Calu3 (cell line): ENCODE results near the gene GRID2. TPM values are rescaled to one million over a fixed set of nuclear protein-coding genes. Genes with fewer than 3 reads are reported as not detected.

Experiments
- BruUV-seq: library from RNA; stranded (reverse); fragments of 400-500 nt; replicated peaks from 2 replicates; lab custom pipeline; 2021; lab: Mats Ljungman, UMichigan
- CTCF ChIA-PET: fragments of 300-600 bp; sonication (Branson Sonifier 250); formaldehyde crosslinking; loops from one replicate; lab custom pipeline; 2022; ENCODE audit warnings: antibody characterized with exemption; lab: Charles Lee
- DNase-seq: peaks from one replicate; pipeline ENCODE4 v3.0.0; 2022
- H3K27ac Mint-ChIP-seq: one replicate; pipeline ENCODE4 v1.8.0; 2022; ENCODE audit warnings: mixed read lengths; ENCODE audit not compliant: unreplicated experiment
- H3K27me3 Mint-ChIP-seq: one replicate; pipeline ENCODE4 v1.8.0; 2022; ENCODE audit warnings: mixed read lengths; ENCODE audit not compliant: unreplicated experiment
- H3K36me3 Mint-ChIP-seq: one replicate; pipeline ENCODE4 v1.8.0; 2022; ENCODE audit warnings: mild to moderate bottlenecking, moderate library complexity, mixed read lengths; ENCODE audit not compliant: insufficient read depth, unreplicated experiment
- H3K4me1 Mint-ChIP-seq: one replicate; pipeline ENCODE4 v1.8.0; 2022; ENCODE audit warnings: mild to moderate bottlenecking, low read depth, mixed read lengths; ENCODE audit not compliant: unreplicated experiment
- H3K4me3 Mint-ChIP-seq: one replicate; pipeline ENCODE4 v1.8.0; 2022; ENCODE audit warnings: mild to moderate bottlenecking, low read depth, moderate library complexity, mixed read lengths; ENCODE audit not compliant: unreplicated experiment
- H3K9me3 Mint-ChIP-seq: one replicate; pipeline ENCODE4 v1.8.0; 2022; ENCODE audit warnings: low read depth, mixed read lengths; ENCODE audit not compliant: unreplicated experiment
- CTCF ChIP-seq: fragments of 200-600 bp; IDR thresholded peaks from one replicate; pipeline ENCODE4 v1.8.0; 2022; ENCODE audit warnings: antibody characterized with exemption; ENCODE audit not compliant: unreplicated experiment
- intact Hi-C: fragments of 100-400 bp; cut with micrococcal nuclease; formaldehyde crosslinking; loops from one replicate; pipeline ENCODE4 v1.10.0; 2022; ENCODE audit not compliant: unreplicated experiment
- total RNA-seq: library from RNA; stranded (reverse); gene quantifications from 2 replicates; pipeline ENCODE4 v1.2.3, GENCODE V29; 2022

GRID2 gene
- total RNA-seq, 1 experiment from 2014 or later, result not detected

- CTCF ChIA-PET, result no interaction called here
- H3K4me3 Mint-ChIP-seq, result no peak overlapping the region
- TF ChIP-seq CTCF, result no peak
- no peaks in the 10 kb centered on the region for H3K36me3 Mint-ChIP-seq
- BruUV-seq, result no TSS peak
- no peak for DNase-seq
- intact Hi-C loops, result no loop called here
- H3K27me3 Mint-ChIP-seq, result no peaks in the 10 kb centered on the region
- no peaks in the 10 kb centered on the region for H3K4me1 Mint-ChIP-seq
- H3K9me3 Mint-ChIP-seq, result no peaks in the 10 kb centered on the region
- no peak overlapping the region for H3K27ac Mint-ChIP-seq
Observed at GRCh38 chr4:93730760-93731159, 1427.0 kb downstream of the GRID2 start.

- intact Hi-C loops, result no loop called here
- no peak for DNase-seq
- Mint-ChIP-seq H3K4me3 (no peak overlapping the region), H3K27me3 (no peaks in the 10 kb centered on the region), H3K4me1 (no peaks in the 10 kb centered on the region), H3K9me3 (no peaks in the 10 kb centered on the region), H3K27ac (no peak overlapping the region), H3K36me3 (no peaks in the 10 kb centered on the region)
- no TSS peak for BruUV-seq
- CTCF ChIA-PET, result no interaction called here
- TF ChIP-seq CTCF, result no peak
Observed at GRCh38 chr4:93731456-93731855, 1427.7 kb downstream of the GRID2 start.

GRCh38 chr4:93732509-93732908 is 1428.7 kb downstream of the GRID2 start:
- CTCF ChIA-PET, result no interaction called here
- no peaks in the 10 kb centered on the region for H3K27me3 Mint-ChIP-seq
- no peaks in the 10 kb centered on the region for H3K36me3 Mint-ChIP-seq
- BruUV-seq, result no TSS peak
- no peaks in the 10 kb centered on the region for H3K4me1 Mint-ChIP-seq
- no peak overlapping the region for H3K27ac Mint-ChIP-seq
- no peaks in the 10 kb centered on the region for H3K9me3 Mint-ChIP-seq
- no peak for TF ChIP-seq CTCF
- DNase-seq, result no peak
- intact Hi-C loops, result no loop called here
- no peak overlapping the region for H3K4me3 Mint-ChIP-seq

GRCh38 chr4:93740890-93741289 is 1437.1 kb downstream of the GRID2 start:
- CTCF ChIA-PET, result no interaction called here
- Mint-ChIP-seq H3K27ac (no peak overlapping the region), H3K4me3 (no peak overlapping the region), H3K4me1 (no peaks in the 10 kb centered on the region), H3K36me3 (no peaks in the 10 kb centered on the region), H3K9me3 (peaks cover 3% of the 10 kb centered on the region), H3K27me3 (no peaks in the 10 kb centered on the region)
- intact Hi-C loops, result no loop called here
- no peak for DNase-seq
- TF ChIP-seq CTCF, result no peak
- no TSS peak for BruUV-seq
